ENCODE measurements around the gene SND1. TPM values are rescaled to one million over a fixed set of nuclear protein-coding genes. Genes with fewer than 3 reads are reported as not detected.

SND1 gene
- total and polyA plus RNA-seq, 2 of the 4 experiments (the other 2 are of a cell fraction) = 154 to 294 TPM

DNA sequence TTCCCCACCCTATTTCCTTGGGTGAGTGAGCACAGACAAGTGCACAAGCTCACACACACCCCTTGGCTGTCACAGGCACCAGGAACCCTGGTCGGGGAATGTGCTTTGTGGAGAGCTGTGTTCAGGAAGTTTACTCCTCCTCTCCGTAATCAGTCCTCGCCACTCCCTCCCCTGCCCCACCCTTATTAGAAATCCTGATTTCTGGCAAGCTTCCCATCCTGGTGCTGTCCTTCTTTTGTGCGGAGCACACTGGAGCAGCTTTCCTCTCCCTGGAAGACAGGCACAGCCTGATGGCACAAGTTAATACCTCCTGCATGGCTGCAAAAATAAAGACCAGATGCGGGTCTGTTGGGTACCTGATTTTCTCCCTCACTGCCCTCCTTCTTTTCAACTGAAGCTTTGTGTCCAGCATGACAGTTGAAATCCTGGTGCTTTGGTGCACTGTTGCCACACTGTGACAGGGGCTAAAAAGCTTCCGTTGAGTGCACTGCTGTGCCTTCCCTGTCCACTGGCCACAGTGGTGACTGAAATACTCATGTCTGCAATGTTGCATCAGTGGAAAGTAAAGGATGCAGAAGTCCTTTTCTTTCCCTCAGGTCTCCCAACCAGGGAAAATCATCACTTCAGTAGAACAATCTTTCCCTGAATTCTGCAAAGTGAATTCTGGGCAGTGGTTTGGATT lies 324.2 kb downstream of the SND1 start:
- H3K18ac ChIP-seq (ENCODE audit: low read depth, low read length) = no peak overlapping the region
- no peak for DNase-seq
- no peak overlapping the region for H4K91ac ChIP-seq (ENCODE audit: insufficient read depth, low read depth, low read length)
- no peak overlapping the region for H2BK120ac ChIP-seq (ENCODE audit: low read depth, low read length)
- H4K20me1 ChIP-seq (ENCODE audit: insufficient read depth, low read length) = peaks cover 13% of the 10 kb centered on the region; the same call in 1 of the 2 replicates
- intact Hi-C loops (cut with micrococcal nuclease) (no loop called here), in situ Hi-C loops (cut with MboI; ENCODE audit: low sequenced_read_pairs) (no loop called here), dilution Hi-C loops (cut with HindIII; ENCODE audit: low sequenced_read_pairs, unreplicated experiment) (no loop called here)
- H4K5ac ChIP-seq (ENCODE audit: low read depth, low read length) = no peak overlapping the region
- no peak overlapping the region for H3K27ac ChIP-seq (ENCODE audit: insufficient read depth, low read length)
- no peak overlapping the region for H2AK9ac ChIP-seq (replicated peaks; ENCODE audit: low read depth, low read length, poor library complexity)
- no TSS peak for BruUV-seq (replicated peaks)
- no peaks in the 10 kb centered on the region for H3K9me1 ChIP-seq (ENCODE audit: insufficient read depth, low read length)
- no peak overlapping the region for H2BK5ac ChIP-seq (ENCODE audit: low read depth, low read length, poor library complexity, severe bottlenecking)
- no peak for ATAC-seq (ENCODE audit: low read depth)
- no peak overlapping the region for H3K9ac ChIP-seq (ENCODE audit: low read depth, low read length)
- H2AK5ac ChIP-seq (ENCODE audit: low read depth, low read length) = no peak overlapping the region
- ChIA-PET CTCF (no interaction called here), POLR2A (ENCODE audit: unreplicated experiment) (no interaction called here)
- H2BK20ac ChIP-seq (ENCODE audit: low read depth, low read length) = no peak overlapping the region
- H2BK15ac ChIP-seq (ENCODE audit: low read depth, low read length) = no peak overlapping the region
- no peak overlapping the region; the same call in 1 of the 2 replicates for H3K23ac ChIP-seq (ENCODE audit: low read depth, low read length)
- H4K8ac ChIP-seq (ENCODE audit: low read depth in 2 of 2, low read length in 2 of 2) = no peak overlapping the region
- H3K9me3 ChIP-seq (ENCODE audit: control insufficient read depth, insufficient read depth, low read length) = peaks cover 6% of the 10 kb centered on the region
- peaks cover 18 to 49% of the 10 kb centered on the region in 2 experiments for H3K79me1 ChIP-seq (ENCODE audit: low read depth in 1 of 2, low read length in 2 of 2)
- no peaks in the 10 kb centered on the region for H3K27me3 ChIP-seq (ENCODE audit: control insufficient read depth, insufficient read depth, low read length)
- no peak overlapping the region for H2AFZ ChIP-seq (replicated peaks; ENCODE audit: low read length, poor library complexity)
- H3K4me2 ChIP-seq (ENCODE audit: low read depth, low read length) = no peak overlapping the region
- H3K4me1 ChIP-seq (ENCODE audit: control insufficient read depth, insufficient read depth, low read length) = no peaks in the 10 kb centered on the region
- TF ChIP-seq MAZ (IDR thresholded peaks at IDR 0.05; ENCODE audit: borderline replicate concordance, low read depth, low read length) = no peak
- no peak for TF ChIP-seq RCOR1 (IDR thresholded peaks at IDR 0.05; ENCODE audit: insufficient replicate concordance, low read length)
- no peak for TF ChIP-seq MAFK (IDR thresholded peaks at IDR 0.05; ENCODE audit: low read depth, low read length)
- TF ChIP-seq MXI1 (IDR thresholded peaks at IDR 0.05; ENCODE audit: borderline replicate concordance, low read depth, low read length) = no peak
- TF ChIP-seq, protein P1, sequence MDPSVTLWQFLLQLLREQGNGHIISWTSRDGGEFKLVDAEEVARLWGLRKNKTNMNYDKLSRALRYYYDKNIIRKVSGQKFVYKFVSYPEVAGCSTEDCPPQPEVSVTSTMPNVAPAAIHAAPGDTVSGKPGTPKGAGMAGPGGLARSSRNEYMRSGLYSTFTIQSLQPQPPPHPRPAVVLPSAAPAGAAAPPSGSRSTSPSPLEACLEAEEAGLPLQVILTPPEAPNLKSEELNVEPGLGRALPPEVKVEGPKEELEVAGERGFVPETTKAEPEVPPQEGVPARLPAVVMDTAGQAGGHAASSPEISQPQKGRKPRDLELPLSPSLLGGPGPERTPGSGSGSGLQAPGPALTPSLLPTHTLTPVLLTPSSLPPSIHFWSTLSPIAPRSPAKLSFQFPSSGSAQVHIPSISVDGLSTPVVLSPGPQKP (IDR thresholded peaks at IDR 0.05; ENCODE audit: borderline replicate concordance, low read depth, low read length) = no peak
- TF ChIP-seq SMC3 (IDR thresholded peaks at IDR 0.05; ENCODE audit: low read depth, low read length) = no peak
- no peak for TF ChIP-seq CEBPB (IDR thresholded peaks at IDR 0.05; ENCODE audit: low read depth, low read length)
- TF ChIP-seq NFE2L2 (IDR thresholded peaks at IDR 0.05; ENCODE audit: low read depth, low read length) = no peak
- TF ChIP-seq RFX5 (IDR thresholded peaks at IDR 0.05; ENCODE audit: low read depth, low read length) = no peak
- TF ChIP-seq, protein P2, sequence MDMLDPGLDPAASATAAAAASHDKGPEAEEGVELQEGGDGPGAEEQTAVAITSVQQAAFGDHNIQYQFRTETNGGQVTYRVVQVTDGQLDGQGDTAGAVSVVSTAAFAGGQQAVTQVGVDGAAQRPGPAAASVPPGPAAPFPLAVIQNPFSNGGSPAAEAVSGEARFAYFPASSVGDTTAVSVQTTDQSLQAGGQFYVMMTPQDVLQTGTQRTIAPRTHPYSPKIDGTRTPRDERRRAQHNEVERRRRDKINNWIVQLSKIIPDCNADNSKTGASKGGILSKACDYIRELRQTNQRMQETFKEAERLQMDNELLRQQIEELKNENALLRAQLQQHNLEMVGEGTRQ (IDR thresholded peaks at IDR 0.05; ENCODE audit: low read depth, low read length) = no peak
- no peak for TF ChIP-seq CHD1 (IDR thresholded peaks at IDR 0.05; ENCODE audit: low read depth, low read length)
- no peak for TF ChIP-seq POLR2A (IDR thresholded peaks at IDR 0.05; ENCODE audit: low read depth, low read length)
- no peak for TF ChIP-seq RAD21 (IDR thresholded peaks at IDR 0.05; ENCODE audit: low read length)
- TF ChIP-seq BHLHE40 (IDR thresholded peaks at IDR 0.05; ENCODE audit: low read depth, low read length) = no peak
- TF ChIP-seq CTCF (conservative IDR thresholded peaks at IDR 0.05; ENCODE audit: low read depth, low read length) = no peak
- no peak for TF ChIP-seq FOS (IDR thresholded peaks at IDR 0.05; ENCODE audit: low read depth, low read length)
- WGBS, 2 experiments (ENCODE audit: extremely low coverage in 2 of 2, insufficient read length in 1 of 2) = 80% methylated on average over 1 of the region's 6 CpGs; no CpG with 5 or more reads in 1 of the 2 experiments
- H3K14ac ChIP-seq (replicated peaks; ENCODE audit: low read depth, low read length) = no peak overlapping the region
- no peak overlapping the region; the same call in 1 of the 2 replicates for H3K4ac ChIP-seq (ENCODE audit: low read depth, low read length)
- peaks cover 8% of the 10 kb centered on the region for H3K36me3 ChIP-seq (ENCODE audit: control insufficient read depth, insufficient read depth, low read length)
- no peak overlapping the region for H3K4me3 ChIP-seq (ENCODE audit: insufficient read depth, low read depth, low read length)
- no peak overlapping the region for H3K56ac ChIP-seq (ENCODE audit: extremely low read depth, insufficient read depth, low read length)
